Measurements from ENCODE around the gene CCDC92. TPM values are rescaled to one million over a fixed set of nuclear protein-coding genes. Genes with fewer than 3 reads are reported as not detected.
"Not testable (repeated sequence)": the region's sequence is repeated elsewhere in the genome, so short reads cannot be mapped to it uniquely, and the experiment has no call there.

The CCDC92 gene
- total and polyA plus RNA-seq, 2 of the 8 experiments (the other 6 are each of a cell fraction or from before 2014, with no cell fraction given) = 0.43 to 0.51 TPM

GRCh38 chr12:123948401-123948795 is 24.2 kb downstream of the CCDC92 start (continued):
- TF ChIP-seq CHD2 (IDR thresholded peaks at IDR 0.05; ENCODE audit: low read length) = no peak
- TF ChIP-seq BRCA1 (IDR thresholded peaks at IDR 0.05; ENCODE audit: low read depth, low read length) = no peak
- TF ChIP-seq SIRT6 (IDR thresholded peaks at IDR 0.05; ENCODE audit: low read length) = no peak

DNA sequence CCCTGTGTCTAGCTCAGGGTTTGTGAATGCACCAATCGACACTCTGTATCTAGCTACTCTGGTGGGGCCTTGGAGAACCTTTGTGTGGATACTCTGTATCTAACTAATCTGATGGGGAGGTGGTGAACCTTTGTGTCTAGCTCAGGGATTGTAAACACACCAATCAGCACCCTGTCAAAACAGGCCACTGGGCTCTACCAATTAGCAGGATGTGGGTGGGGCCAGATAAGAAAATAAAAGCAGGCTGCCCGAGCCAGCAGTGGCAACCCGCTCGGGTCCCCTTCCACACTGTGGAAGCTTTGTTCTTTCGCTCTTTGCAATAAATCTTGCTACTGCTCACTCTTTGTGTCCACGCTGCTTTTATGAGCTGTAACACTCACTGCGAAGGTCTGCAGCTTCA is 25.1 kb downstream of the CCDC92 start:
- FAIRE-seq; H3K56ac ChIP-seq (replicated peaks; ENCODE audit: insufficient read length, low read depth, low read length); H3K79me1 ChIP-seq (ENCODE audit: low read depth, low read length); H3K9me3 ChIP-seq (ENCODE audit: insufficient read depth in 2 of 2, low read depth in 1 of 2, low read length in 1 of 2); H3K79me2 ChIP-seq (ENCODE audit: control insufficient read depth in 1 of 2, insufficient read depth in 2 of 2, low read length in 2 of 2); H3K23ac ChIP-seq (ENCODE audit: insufficient read length); H3K36me3 ChIP-seq (ENCODE audit: control insufficient read depth in 2 of 4, insufficient read depth in 4 of 4, low read length in 3 of 4); H4K91ac ChIP-seq (replicated peaks; ENCODE audit: insufficient read length, low read length); DNase-seq (ENCODE audit: low read depth in 1 of 2, low spot score in 2 of 2); H3K4ac ChIP-seq (replicated peaks; ENCODE audit: insufficient read length, low read depth, low read length); H4K8ac ChIP-seq (ENCODE audit: extremely low read depth, insufficient read depth, low read length); H3K18ac ChIP-seq (ENCODE audit: extremely low read depth, low read length); H2BK15ac ChIP-seq (ENCODE audit: low read length); H2BK20ac ChIP-seq (ENCODE audit: low read length); H3K23me2 ChIP-seq (ENCODE audit: low read depth, low read length); H2AFZ ChIP-seq (ENCODE audit: low read length); H2BK120ac ChIP-seq (replicated peaks; ENCODE audit: low read depth, low read length); H4K5ac ChIP-seq (ENCODE audit: insufficient read length, low read depth, low read length); H3K4me3 ChIP-seq (ENCODE audit: extremely low read depth in 1 of 4, insufficient read depth in 2 of 4, low read depth in 3 of 4, low read length in 4 of 4); H3K27ac ChIP-seq (ENCODE audit: low read depth, low read length); H3K4me2 ChIP-seq (ENCODE audit: insufficient read depth in 1 of 2, low read depth in 2 of 2, low read length in 2 of 2); H4K20me1 ChIP-seq (replicated peaks in 1 of 2; ENCODE audit: control insufficient read depth in 1 of 2, insufficient read depth in 2 of 2, low read length in 2 of 2); H2BK5ac ChIP-seq (ENCODE audit: low read depth, low read length); H2AK5ac ChIP-seq (ENCODE audit: low read depth, low read length); H2BK12ac ChIP-seq (ENCODE audit: low read depth, low read length); H3K4me1 ChIP-seq (replicated peaks in 1 of 4; ENCODE audit: control insufficient read depth in 3 of 4, insufficient read depth in 4 of 4, low read length in 3 of 4); H3K14ac ChIP-seq (ENCODE audit: insufficient read length); H3K9ac ChIP-seq (replicated peaks in 1 of 4; ENCODE audit: extremely low read depth in 1 of 4, low read depth in 3 of 4, low read length in 3 of 4); POLR2A ChIA-PET (ENCODE audit: partially characterized antibody): not testable (repeated sequence)
- CTCF ChIA-PET (ENCODE audit: partially characterized antibody) = interaction anchor here (0.8 to 1.5 kb wide), 2 partner anchors 9 to 12 kb away, joined by 3 read pairs; no protein-coding TSS in a partner anchor
- peaks cover 0 to 11% (median 3%) of the 10 kb centered on the region in 4 experiments; a peak in 4 of 7 replicates for H3K27me3 ChIP-seq (replicated peaks in 1 of 4; ENCODE audit: control insufficient read depth in 3 of 4, extremely low read depth in 1 of 4, insufficient read depth in 3 of 4, low read length in 3 of 4)
- 97% methylated on average over 7 of the region's 7 CpGs; no CpG with 5 or more reads in 1 of the 2 experiments for WGBS, 2 experiments (ENCODE audit: extremely low coverage in 1 of 2, insufficient coverage in 1 of 2, insufficient read length in 1 of 2, insufficient replicate concordance in 2 of 2, low coverage in 1 of 2, low lambda C conversion rate in 2 of 2, missing lambda C conversion rate in 1 of 2)
